GM19372 (cell line): ENCODE results near the gene DHPS.

Experiments used
- ATAC-seq: cut with Tn5 transposase; IDR thresholded peaks from one replicate; pipeline ENCODE4 v1.9.1; 2021; ENCODE audit warnings: mild to moderate bottlenecking, low read depth, moderate library complexity; ENCODE audit not compliant: unreplicated experiment

DHPS gene

GRCh38 chr19:12676384-12676792, 5.3 kb downstream of the DHPS start:
- ATAC-seq: no peak

DNA sequence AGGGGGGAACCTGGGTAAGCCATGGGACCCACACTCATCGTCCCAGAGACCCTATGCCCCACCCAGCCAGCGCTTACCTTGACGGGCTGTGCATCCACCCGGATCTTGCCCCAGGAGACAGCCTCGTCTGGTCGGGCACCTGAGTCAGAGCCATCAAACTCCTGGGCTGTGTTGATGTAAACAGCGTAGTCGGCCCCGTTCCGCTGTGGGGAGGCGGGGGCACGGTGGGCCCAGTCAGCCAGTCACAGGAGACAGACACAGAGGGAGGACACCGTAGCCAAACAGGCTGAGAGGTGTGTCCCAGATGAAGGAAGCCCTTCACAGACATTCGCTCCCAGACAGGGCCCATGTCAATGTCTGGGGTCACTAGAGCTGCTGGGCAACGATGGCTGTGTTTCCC, 5.7 kb downstream of the DHPS start:
- ATAC-seq: no peak

DNA sequence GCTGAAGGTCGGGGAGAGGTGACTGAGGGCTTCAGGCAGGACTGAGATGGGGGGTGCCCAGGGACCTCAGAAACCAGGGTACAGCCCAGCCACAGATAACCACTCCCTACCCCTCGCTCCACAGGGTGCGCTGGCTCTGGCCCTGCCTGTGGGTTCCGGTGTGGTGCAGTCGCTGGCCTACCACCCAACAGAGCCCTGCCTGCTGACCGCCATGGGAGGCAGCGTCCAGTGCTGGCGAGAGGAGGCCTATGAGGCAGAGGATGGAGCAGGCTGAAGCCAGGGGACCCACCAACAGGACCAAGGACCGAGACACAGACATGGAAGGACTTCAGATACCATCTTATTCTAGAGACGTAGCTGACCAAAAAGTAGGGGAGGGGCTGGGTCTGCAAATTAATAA, 6.3 kb downstream of the DHPS start:
- no peak for ATAC-seq

DNA sequence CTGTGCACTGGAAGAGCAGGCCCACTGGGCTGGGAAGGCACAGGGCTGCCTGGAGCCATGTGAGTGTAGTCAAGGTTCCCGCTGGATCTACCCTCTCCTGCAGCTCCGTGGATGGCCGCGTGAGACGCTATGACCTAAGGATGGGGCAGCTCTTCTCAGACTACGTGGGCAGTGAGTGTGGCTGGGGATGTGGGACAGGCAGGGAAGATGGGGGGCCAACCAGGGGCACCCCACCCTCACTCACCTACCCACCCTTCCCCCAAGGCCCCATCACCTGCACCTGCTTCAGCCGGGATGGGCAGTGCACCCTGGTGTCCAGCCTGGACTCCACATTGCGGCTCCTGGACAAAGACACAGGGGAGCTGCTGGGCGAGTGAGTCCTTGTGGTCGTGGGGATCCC, 8.9 kb downstream of the DHPS start:
- no peak for ATAC-seq

DNA sequence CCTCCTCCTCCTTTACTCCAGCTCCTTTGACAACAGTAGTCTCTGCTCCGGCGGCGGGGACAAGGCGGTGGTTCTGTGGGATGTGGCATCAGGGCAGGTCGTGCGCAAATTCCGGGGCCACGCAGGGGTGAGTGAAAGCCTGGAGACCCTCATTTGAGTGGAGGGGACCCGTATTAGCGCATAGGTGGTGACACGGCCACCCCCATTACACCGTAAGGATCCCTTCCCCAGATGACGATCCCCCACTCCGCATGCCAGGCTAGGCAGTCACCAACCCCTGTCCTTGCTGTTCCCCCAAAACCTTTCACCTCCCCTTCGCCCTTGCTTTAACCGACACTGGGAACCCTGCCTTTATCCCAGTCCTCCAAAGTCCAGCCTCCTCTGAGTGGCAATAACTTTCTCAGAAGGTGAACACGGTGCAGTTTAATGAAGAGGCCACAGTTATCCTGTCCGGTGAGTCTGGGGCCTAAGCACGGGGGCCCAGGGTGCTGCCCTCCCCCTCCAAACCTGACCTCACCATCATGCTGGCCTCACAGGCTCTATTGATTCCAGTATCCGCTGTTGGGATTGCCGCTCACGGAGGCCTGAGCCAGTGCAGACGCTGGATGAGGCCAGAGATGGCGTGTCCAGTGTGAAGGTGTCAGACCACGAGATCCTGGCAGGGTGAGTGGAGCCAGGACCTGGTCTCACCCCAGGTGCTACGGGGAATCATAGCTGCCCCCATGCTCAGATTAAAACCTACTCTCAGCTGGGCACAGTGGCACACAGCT, 11.3 kb downstream of the DHPS start:
- ATAC-seq: no peak

DNA sequence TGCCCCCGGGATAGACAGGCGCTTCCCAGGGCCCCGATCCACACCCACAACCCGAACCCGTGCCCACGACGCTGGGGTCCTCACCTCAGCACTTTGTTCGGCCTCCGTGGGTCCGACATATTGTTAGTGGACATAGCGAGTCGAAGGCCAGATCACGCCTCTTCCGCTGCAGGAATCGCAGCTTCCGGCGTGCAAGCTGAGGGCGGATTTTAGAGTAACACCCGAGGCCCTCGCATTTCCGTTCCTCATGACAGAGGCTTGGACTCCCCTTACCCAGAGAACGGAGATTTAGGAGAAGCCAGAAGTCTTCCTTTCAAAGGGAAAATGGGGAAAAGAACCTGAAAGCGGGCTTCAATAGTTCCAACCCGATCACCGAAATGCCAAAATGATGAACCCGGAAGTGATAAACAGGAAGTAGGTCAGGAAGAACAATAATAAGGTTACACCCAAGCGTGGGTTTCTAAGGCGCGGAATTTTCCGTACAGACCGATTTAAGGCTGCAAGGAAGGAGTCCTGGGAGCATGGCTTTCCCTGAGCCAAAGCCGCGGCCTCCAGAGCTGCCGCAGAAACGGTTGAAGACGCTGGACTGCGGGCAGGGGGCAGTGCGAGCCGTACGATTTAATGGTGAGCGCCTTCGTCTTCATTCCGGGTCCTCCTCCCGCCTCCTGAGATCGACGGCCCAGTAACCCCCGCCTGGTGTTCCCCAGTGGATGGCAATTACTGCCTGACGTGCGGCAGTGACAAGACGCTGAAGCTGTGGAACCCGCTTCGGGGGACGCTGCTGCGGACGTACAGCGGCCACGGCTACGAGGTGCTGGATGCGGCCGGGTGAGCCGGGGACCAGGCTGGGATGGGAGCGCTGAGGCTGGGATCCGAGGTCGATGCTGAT, 12.2 kb downstream of the DHPS start:
- no peak for ATAC-seq

GRCh38 chr19:12668932-12669269, 12.8 kb downstream of the DHPS start:
- ATAC-seq: no peak

DNA sequence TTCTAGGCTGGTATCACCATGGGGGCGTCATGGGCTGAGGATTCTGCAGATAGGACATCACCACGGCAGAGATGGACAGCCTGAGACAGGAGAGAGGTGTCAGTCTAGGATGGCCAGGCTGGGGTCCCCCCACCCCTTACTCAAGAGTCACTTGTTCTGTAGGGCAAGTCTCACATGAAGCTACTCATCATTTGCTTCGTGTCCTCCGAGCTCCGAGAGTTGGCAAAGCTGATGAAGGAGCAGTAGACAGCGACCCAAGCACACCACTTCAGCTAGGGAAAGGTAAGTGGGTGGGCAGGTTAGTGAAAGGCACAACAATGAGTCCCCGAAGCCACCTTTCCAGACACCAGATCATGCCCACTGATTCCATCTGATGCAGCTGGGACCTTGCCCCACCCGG, 13.3 kb downstream of the DHPS start:
- no peak for ATAC-seq

- ATAC-seq: no peak
Measured at GRCh38 chr19:12667731-12668302, 13.9 kb downstream of the DHPS start.

DNA sequence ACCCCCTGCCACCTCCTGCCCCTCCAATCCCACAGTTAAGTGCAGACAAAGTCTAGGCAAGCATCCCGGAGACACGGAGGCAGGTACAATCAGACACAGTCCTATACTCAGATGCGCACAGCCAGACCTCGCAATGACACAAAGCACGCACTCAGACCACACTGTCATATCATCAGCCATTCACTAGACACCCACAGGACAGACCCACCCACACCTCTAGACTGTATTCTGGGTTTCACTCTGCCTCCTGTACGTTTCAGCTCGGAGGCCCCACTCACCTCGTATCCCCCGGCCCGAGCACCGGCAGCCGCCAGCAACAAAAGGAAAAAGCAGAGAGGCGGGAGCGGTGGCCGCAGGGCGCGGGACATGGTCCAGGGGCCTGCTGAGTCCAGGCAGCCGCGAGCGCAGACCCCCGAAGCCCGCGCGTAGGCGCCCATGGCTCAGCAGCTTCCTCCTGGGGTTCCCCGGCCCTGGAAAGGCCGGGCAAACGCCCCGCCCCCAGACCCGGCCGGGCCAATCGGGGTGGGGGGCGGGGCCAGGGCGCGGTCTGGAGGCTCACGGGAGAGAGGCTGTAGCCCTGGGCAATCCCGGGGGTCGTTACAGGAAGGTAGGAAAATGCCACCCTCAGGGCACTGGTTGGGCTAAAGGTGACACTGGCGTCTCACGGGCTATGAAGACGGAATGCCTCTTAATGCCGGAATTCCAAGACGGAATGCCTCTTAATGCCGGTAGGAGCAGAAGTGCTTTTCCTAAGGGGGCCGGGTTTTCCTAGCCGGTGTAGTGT, 15.2 kb downstream of the DHPS start, which contains the start of the genes MAN2B1 and WDR83:
Gene MAN2B1, minus strand, starts transcription at position 478 of the 784 bp plus-strand sequence. Its CDS starts 41 bp downstream, at position 437.
Gene WDR83, plus strand, starts transcription at position 543 of the 784 bp plus-strand sequence. CDS start 2,984 bp downstream, outside the sequence.
- ATAC-seq: peak; percentile 46

GRCh38 chr19:12665671-12666264, 15.9 kb downstream of the DHPS start:
- no peak for ATAC-seq

DNA sequence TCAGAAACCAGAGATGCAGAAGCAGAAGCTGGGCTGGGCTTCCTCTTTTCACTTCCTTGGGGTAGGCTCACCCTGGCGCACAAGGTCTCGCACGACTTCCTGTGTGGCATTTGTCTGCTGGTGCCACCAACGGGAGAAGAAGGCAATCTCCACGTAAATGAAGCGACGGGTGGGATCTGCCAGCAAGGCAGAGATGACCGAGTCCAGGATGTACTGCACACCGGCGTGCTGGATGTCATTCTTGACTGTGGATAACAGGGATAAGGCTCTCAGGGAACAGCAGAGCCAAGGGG, 16.5 kb downstream of the DHPS start:
- no peak for ATAC-seq

DNA sequence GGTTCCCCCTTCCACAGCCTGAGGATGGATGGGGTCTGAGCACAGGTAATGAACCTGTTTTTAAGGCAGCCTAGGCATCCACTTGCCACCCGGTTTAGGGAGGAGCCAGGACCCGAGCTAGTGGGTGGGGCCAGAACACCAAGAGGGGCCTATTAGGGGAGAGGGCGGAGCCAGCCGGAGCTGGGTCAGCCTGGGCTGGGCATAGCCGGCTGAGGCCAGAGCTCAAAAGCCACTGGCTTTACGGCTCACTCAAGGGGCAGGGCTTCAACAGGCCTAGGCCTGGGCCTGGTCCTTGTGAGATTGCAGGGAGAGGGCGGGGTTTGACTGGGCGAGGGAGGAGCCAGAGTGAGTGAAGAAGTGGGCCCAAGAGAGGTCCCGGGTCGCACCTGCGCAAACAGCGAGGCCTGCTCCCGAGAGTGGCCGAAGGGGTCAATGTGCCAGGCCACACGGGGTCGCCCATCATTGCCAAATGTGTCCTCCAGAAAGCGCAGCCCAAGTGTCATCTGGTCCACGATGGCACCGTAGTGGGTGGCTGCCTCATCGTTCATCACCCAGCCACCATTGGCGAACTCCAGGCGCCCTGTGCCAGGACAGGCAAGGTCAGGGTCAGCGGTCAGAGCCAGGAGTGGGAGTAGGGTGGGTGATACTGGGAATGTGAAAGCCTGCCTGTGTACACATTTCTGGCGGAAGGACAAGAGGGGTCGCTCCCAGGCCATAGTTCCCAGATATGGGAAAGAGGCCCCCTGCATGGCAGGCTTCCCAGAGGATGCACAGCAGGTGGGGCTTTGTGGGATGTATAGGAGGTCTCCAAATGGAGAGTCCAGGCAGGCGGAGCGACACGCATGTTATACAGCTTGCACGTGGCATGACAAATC, 17.0 kb downstream of the DHPS start:
- ATAC-seq: no peak

- no peak for ATAC-seq
Measured at GRCh38 chr19:12660980-12661379, 20.7 kb downstream of the DHPS start.

GRCh38 chr19:12657966-12658365, 23.7 kb downstream of the DHPS start:
- no peak for ATAC-seq

DNA sequence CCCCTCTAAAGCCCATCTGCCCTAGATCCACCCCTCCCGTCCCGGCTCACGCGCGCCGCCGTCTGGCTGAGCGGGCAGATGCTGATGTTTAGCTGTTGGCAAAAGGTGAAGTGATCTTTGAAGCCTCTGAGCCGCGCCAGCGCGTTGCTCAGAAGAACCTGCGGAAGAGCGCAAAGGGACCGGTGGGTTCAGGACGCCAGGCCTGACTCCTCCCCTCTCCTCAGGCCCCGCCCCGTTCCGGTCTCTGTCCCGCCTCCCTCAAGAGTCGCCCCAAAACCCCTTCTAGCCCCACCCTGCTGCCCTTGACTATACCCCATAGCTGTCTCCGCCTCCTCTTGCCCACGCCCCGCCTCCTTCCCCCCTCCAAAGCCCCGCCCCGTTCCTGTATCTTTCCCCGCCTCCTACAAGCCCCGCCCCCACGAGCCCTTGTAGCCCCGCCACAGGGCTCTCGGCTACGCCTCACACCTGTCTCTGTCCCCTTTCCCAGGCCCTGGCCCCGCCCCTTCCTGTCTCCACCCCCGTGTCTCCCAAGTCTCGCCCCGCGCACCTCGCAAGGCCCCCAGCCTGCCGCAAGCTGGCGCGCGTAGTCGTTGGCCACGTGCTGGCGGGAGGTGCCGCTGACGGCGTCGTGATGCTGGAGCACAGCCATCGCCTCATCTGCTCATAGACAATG, 24.6 kb downstream of the DHPS start:
- no peak for ATAC-seq

DNA sequence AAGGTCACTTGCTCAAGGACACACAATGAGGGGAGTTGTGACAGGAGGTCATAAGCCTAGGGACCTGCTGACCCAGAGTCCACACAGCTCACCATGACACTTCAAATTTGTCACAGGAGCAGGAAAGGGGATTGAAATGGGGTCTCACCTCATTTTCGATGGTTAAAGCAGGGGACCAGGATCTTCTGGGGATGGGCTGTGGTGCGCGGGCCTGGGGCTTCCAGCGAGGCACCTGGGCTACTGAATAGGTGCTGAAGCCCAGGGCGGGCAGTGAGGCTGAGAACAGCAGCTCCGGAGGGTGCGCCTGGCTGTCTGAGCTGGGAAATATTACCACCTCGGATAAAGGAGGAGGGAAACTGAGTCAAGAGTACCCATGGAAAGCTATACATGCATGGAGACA, 26.1 kb downstream of the DHPS start:
- ATAC-seq: no peak

- no peak for ATAC-seq
Measured at GRCh38 chr19:12652219-12652618, 29.5 kb downstream of the DHPS start.

DNA sequence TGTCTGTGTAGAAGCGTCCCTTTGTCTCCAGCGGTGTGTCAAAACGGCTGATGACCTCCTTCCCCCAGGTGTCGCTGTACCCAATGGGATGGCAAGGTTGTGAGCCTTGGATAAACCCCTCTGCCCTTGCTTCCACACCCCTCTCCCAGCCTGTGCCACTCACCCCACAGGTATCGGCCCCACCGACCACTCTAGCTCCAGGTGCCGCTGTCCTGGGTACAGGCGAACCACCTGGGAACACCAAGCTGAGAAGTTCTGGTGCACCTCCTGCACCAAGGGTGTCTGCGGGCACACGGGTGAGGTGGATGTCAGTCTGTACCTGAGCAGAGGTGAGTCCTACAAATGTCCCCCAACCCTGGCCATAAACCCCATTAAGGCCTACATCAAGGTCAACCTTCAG, 31.7 kb downstream of the DHPS start:
- no peak for ATAC-seq
